Measurements from ENCODE around the gene KIF1B.

KIF1B gene

GRCh38 chr1:10272274-10272673, 61.9 kb downstream of the KIF1B start:
- H3K4me3 ChIP-seq (ENCODE audit: low read depth, low read length) = no peak overlapping the region
- H2AFZ ChIP-seq (ENCODE audit: low read length, unreplicated experiment) = no peak overlapping the region
- no peak overlapping the region for H3K27ac ChIP-seq (ENCODE audit: low read depth, low read length)
- H3K4me1 ChIP-seq (ENCODE audit: control insufficient read depth, insufficient read depth, low read length, unreplicated experiment) = no peaks in the 10 kb centered on the region
- no peaks in the 10 kb centered on the region for H3K27me3 ChIP-seq (ENCODE audit: insufficient read depth, low read length)
- no peaks in the 10 kb centered on the region for H3K79me2 ChIP-seq (ENCODE audit: control insufficient read depth, insufficient read depth, low read length, unreplicated experiment)
- peaks cover 25% of the 10 kb centered on the region for H3K36me3 ChIP-seq (ENCODE audit: insufficient read depth, low read length)

DNA sequence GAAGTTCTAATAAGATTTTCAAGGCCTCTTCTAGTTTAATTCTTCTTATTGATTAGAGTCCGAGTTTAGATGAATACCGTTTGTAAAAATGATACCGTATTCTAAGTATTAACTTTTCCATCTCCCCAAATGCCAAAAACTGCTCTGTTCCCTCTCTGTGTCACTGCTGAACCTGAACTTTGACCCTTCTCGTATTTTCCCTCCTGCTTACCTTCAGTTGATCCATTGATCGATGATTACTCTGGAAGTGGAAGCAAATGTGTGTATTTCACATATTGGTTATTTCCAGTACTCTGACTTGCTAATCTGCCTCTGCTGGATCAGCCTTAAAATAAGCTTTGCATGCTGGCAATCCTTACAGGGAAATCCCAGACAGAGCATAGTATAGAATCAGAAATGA, 68.5 kb downstream of the KIF1B start:
- no peak overlapping the region for H2AFZ ChIP-seq (ENCODE audit: low read length, unreplicated experiment)
- no peaks in the 10 kb centered on the region for H3K79me2 ChIP-seq (ENCODE audit: control insufficient read depth, insufficient read depth, low read length, unreplicated experiment)
- peaks cover 42% of the 10 kb centered on the region for H3K36me3 ChIP-seq (ENCODE audit: insufficient read depth, low read length)
- no peaks in the 10 kb centered on the region for H3K27me3 ChIP-seq (ENCODE audit: insufficient read depth, low read length)
- peaks cover 15% of the 10 kb centered on the region for H3K4me1 ChIP-seq (ENCODE audit: control insufficient read depth, insufficient read depth, low read length, unreplicated experiment)
- no peak overlapping the region for H3K4me3 ChIP-seq (ENCODE audit: low read depth, low read length)
- H3K27ac ChIP-seq (ENCODE audit: low read depth, low read length) = no peak overlapping the region

- Histone ChIP-seq H3K27ac (ENCODE audit: low read depth, low read length) (peak overlapping the region; percentile 44), H2AFZ (ENCODE audit: low read length, unreplicated experiment) (no peak overlapping the region), H3K27me3 (ENCODE audit: insufficient read depth, low read length) (no peaks in the 10 kb centered on the region), H3K4me3 (ENCODE audit: low read depth, low read length) (no peak overlapping the region), H3K79me2 (ENCODE audit: control insufficient read depth, insufficient read depth, low read length, unreplicated experiment) (no peaks in the 10 kb centered on the region), H3K36me3 (ENCODE audit: insufficient read depth, low read length) (peaks cover 37% of the 10 kb centered on the region), H3K4me1 (ENCODE audit: control insufficient read depth, insufficient read depth, low read length, unreplicated experiment) (peaks cover 15% of the 10 kb centered on the region)
Measured at GRCh38 chr1:10280439-10281350, 70.3 kb downstream of the KIF1B start.

DNA sequence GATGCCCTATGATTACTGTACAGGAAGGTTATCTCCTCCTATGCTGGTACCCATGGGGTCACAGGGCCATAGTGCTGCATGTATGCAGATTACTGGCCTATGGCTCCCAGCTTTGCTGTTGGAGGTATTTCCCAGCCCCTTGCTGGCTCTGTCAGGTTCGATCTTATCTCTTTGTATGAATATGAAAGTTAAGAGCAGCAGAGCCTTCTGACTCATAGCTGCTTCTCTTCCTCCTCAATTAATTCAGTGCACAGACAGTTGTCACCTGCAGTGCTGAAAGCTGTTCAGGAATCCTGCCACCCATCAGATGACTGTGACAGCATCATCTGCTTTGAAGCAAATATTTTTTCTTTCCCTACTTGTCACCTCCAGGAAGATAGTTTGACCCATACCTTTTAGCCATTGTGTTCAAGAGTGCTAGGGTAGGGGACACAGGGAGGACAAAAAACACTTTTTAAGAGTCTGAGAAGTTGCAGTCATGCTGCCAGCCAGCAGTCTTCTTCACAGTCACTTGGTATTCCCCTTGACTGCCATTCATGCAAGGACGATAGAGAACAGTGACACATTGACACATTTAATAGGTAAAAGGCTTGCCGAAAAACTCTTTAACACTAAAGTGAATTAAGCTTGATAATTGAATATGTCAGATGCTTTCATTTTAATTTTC, 73.1 kb downstream of the KIF1B start:
- Histone ChIP-seq H3K36me3 (ENCODE audit: insufficient read depth, low read length) (peaks cover 38% of the 10 kb centered on the region), H3K79me2 (ENCODE audit: control insufficient read depth, insufficient read depth, low read length, unreplicated experiment) (no peaks in the 10 kb centered on the region), H3K27ac (ENCODE audit: low read depth, low read length) (no peak overlapping the region), H2AFZ (ENCODE audit: low read length, unreplicated experiment) (no peak overlapping the region), H3K4me1 (ENCODE audit: control insufficient read depth, insufficient read depth, low read length, unreplicated experiment) (peaks cover 25% of the 10 kb centered on the region), H3K27me3 (ENCODE audit: insufficient read depth, low read length) (no peaks in the 10 kb centered on the region), H3K4me3 (ENCODE audit: low read depth, low read length) (no peak overlapping the region)

DNA sequence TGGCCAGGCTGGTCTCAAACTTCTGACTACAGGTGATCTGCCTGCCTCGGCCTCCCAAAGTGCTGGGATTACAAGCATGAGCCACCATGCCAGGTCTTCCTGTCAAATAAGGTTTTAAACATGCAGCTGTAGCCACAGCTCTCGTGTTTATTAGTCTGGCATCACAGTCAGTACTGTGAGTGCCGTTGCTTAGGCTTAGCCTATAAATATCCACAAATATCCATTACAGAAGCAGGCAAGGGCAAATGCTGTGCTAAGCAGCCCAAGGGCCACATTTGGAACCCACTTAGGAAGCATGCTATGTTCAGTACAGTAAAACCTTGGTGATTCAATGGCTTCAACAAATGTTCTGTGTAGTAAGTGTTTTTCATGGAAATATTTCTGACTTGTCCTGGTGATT, 75.9 kb downstream of the KIF1B start:
- H3K36me3 ChIP-seq (ENCODE audit: insufficient read depth, low read length) = peaks cover 31% of the 10 kb centered on the region

DNA sequence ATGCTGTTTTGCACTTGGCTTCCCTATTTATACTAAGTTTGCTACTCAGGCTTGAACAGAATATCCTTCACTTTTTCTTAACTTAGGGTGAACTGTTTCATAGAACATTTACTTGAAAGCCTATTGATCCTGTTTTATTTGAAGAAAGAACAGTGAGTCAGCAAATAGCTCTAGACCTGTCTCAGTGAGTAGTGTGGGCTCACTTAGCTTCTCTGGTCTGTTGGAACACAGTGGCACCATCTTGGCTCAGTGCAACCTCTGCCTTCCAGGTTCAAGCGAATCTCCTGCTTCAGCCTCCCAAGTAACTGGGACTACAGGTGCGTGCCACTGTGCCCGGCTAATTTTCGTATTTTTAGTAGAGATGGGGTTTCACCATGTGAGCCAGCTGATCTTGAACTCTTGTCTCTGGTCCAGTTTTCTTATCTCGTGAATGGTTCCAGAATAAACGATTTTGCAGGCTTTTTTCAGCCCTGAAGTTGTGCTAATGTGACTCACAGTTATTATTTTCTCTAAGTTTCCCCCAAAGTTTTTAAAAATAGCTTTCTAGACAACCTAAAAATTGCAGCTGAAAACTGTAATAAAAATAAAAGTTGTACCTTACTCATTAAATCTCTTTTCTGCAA, 76.8 kb downstream of the KIF1B start:
- H2AFZ ChIP-seq (ENCODE audit: low read length, unreplicated experiment) = no peak overlapping the region
- no peaks in the 10 kb centered on the region for H3K79me2 ChIP-seq (ENCODE audit: control insufficient read depth, insufficient read depth, low read length, unreplicated experiment)
- H3K27me3 ChIP-seq (ENCODE audit: insufficient read depth, low read length) = no peaks in the 10 kb centered on the region
- no peak overlapping the region for H3K4me3 ChIP-seq (ENCODE audit: low read depth, low read length)
- no peak overlapping the region for H3K27ac ChIP-seq (ENCODE audit: low read depth, low read length)
- peaks cover 29% of the 10 kb centered on the region for H3K36me3 ChIP-seq (ENCODE audit: insufficient read depth, low read length)
- peaks cover 10% of the 10 kb centered on the region for H3K4me1 ChIP-seq (ENCODE audit: control insufficient read depth, insufficient read depth, low read length, unreplicated experiment)

More for the DNA sequence above, 75.9 kb downstream of the KIF1B start:
- no peaks in the 10 kb centered on the region for H3K27me3 ChIP-seq (ENCODE audit: insufficient read depth, low read length)
- peaks cover 13% of the 10 kb centered on the region for H3K4me1 ChIP-seq (ENCODE audit: control insufficient read depth, insufficient read depth, low read length, unreplicated experiment)
- no peak overlapping the region for H2AFZ ChIP-seq (ENCODE audit: low read length, unreplicated experiment)
- no peak overlapping the region for H3K27ac ChIP-seq (ENCODE audit: low read depth, low read length)
- H3K4me3 ChIP-seq (ENCODE audit: low read depth, low read length) = no peak overlapping the region
- H3K79me2 ChIP-seq (ENCODE audit: control insufficient read depth, insufficient read depth, low read length, unreplicated experiment) = no peaks in the 10 kb centered on the region

DNA sequence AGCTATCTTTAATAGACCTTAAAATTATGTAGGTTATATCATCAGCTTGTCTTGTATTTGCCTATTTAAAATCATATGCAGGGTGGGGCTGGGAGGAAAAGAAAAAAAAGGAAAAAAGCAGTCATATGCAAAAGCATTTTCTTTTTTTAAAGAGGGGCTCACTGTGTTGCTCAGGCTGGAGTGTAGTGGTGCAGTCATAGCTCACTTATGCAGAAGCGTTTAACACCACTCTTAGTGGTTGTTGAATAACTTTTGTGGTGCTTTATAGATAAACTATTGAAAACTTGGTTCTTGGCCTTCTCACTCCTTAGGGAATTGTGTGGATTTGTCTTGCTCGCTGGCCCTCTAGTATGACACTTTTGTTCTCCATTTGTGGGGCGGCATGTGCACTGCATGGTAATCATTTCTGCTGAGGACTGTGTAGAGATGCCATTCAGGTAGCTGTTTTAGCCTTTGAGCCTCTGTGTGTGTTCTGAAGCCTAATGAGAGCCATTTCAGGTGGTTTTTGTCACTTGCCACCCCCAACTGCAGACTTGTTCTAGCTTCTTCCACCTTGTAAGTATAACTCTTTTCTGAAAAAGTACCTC, 77.8 kb downstream of the KIF1B start:
- Histone ChIP-seq H3K79me2 (ENCODE audit: control insufficient read depth, insufficient read depth, low read length, unreplicated experiment) (no peaks in the 10 kb centered on the region), H3K4me1 (ENCODE audit: control insufficient read depth, insufficient read depth, low read length, unreplicated experiment) (peaks cover 10% of the 10 kb centered on the region), H2AFZ (ENCODE audit: low read length, unreplicated experiment) (no peak overlapping the region), H3K4me3 (ENCODE audit: low read depth, low read length) (no peak overlapping the region), H3K36me3 (ENCODE audit: insufficient read depth, low read length) (peaks cover 31% of the 10 kb centered on the region; the same call in 1 of the 2 replicates), H3K27ac (ENCODE audit: low read depth, low read length) (no peak overlapping the region), H3K27me3 (ENCODE audit: insufficient read depth, low read length) (no peaks in the 10 kb centered on the region)

- Histone ChIP-seq H3K27ac (ENCODE audit: low read depth, low read length) (no peak overlapping the region), H3K36me3 (ENCODE audit: insufficient read depth, low read length) (peaks cover 30% of the 10 kb centered on the region), H3K4me1 (ENCODE audit: control insufficient read depth, insufficient read depth, low read length, unreplicated experiment) (peaks cover 4% of the 10 kb centered on the region), H3K27me3 (ENCODE audit: insufficient read depth, low read length) (no peaks in the 10 kb centered on the region), H3K79me2 (ENCODE audit: control insufficient read depth, insufficient read depth, low read length, unreplicated experiment) (no peaks in the 10 kb centered on the region), H2AFZ (ENCODE audit: low read length, unreplicated experiment) (no peak overlapping the region), H3K4me3 (ENCODE audit: low read depth, low read length) (no peak overlapping the region)
Measured at GRCh38 chr1:10291705-10292104, 81.3 kb downstream of the KIF1B start.

- H3K79me2 ChIP-seq (ENCODE audit: control insufficient read depth, insufficient read depth, low read length, unreplicated experiment) = no peaks in the 10 kb centered on the region
- H3K4me3 ChIP-seq (ENCODE audit: low read depth, low read length) = no peak overlapping the region
- no peaks in the 10 kb centered on the region for H3K27me3 ChIP-seq (ENCODE audit: insufficient read depth, low read length)
- no peak overlapping the region for H3K27ac ChIP-seq (ENCODE audit: low read depth, low read length)
- H2AFZ ChIP-seq (ENCODE audit: low read length, unreplicated experiment) = no peak overlapping the region
- H3K36me3 ChIP-seq (ENCODE audit: insufficient read depth, low read length) = peaks cover 28% of the 10 kb centered on the region
- H3K4me1 ChIP-seq (ENCODE audit: control insufficient read depth, insufficient read depth, low read length, unreplicated experiment) = no peaks in the 10 kb centered on the region
Measured at GRCh38 chr1:10292188-10292587, 81.8 kb downstream of the KIF1B start.

- Histone ChIP-seq H3K36me3 (ENCODE audit: insufficient read depth, low read length) (peaks cover 25% of the 10 kb centered on the region), H3K27ac (ENCODE audit: low read depth, low read length) (no peak overlapping the region), H3K4me1 (ENCODE audit: control insufficient read depth, insufficient read depth, low read length, unreplicated experiment) (peaks cover 11% of the 10 kb centered on the region), H3K79me2 (ENCODE audit: control insufficient read depth, insufficient read depth, low read length, unreplicated experiment) (peaks cover 2% of the 10 kb centered on the region), H3K4me3 (ENCODE audit: low read depth, low read length) (no peak overlapping the region), H2AFZ (ENCODE audit: low read length, unreplicated experiment) (no peak overlapping the region), H3K27me3 (ENCODE audit: insufficient read depth, low read length) (no peaks in the 10 kb centered on the region)
Measured at GRCh38 chr1:10295481-10296085, 85.2 kb downstream of the KIF1B start.

All from ACC112 (cell line).